HEK293T (cell line): Measurements from ENCODE around the gene FKBP5.

ENCODE experiments used
- CTCF ChIA-PET: fragments of 350-600 bp; formaldehyde crosslinking; extraction: SDS; loops from one replicate; lab custom pipeline; 2021; ENCODE audit warnings: antibody characterized with exemption, inconsistent platforms; lab: Yijun Ruan, JAX
- POLR2A ChIA-PET: fragments of 350-600 bp; formaldehyde crosslinking; extraction: SDS; loops from one replicate; lab custom pipeline; 2020; ENCODE audit warnings: antibody characterized with exemption, inconsistent platforms; lab: Yijun Ruan, JAX
- DNase-seq: peaks from one replicate; pipeline ENCODE4 v3.0.0; 2012; ENCODE audit warnings: mixed read lengths; ENCODE audit errors: extremely low spot score
- ARNT ChIP-seq: fragments of 450-650 bp; IDR thresholded peaks from 2 replicates; pipeline ENCODE4 v1.6.1; 2017; ENCODE audit warnings: mild to moderate bottlenecking
- BHLHE40 ChIP-seq: fragments of 450-650 bp; IDR thresholded peaks from 2 replicates; pipeline ENCODE4 v1.6.1; 2016; ENCODE audit warnings: mild to moderate bottlenecking, moderate library complexity, borderline replicate concordance
- CTBP1 ChIP-seq: fragments of 450-650 bp; IDR thresholded peaks from 2 replicates; pipeline ENCODE4 v1.6.1; 2016; ENCODE audit warnings: borderline replicate concordance
- ELF4 ChIP-seq: fragments of 450-650 bp; IDR thresholded peaks from 2 replicates; pipeline ENCODE4 v1.6.1; 2017; ENCODE audit warnings: antibody characterized with exemption
- FOXA1 ChIP-seq: fragments of 450-650 bp; IDR thresholded peaks from 2 replicates; pipeline ENCODE4 v1.6.1; 2016; ENCODE audit warnings: mild to moderate bottlenecking
- FOXK2 ChIP-seq: fragments of 450-650 bp; IDR thresholded peaks from 2 replicates; pipeline ENCODE4 v1.6.1; 2016; ENCODE audit warnings: mild to moderate bottlenecking
- FOXM1 ChIP-seq: fragments of 450-650 bp; IDR thresholded peaks from 2 replicates; pipeline ENCODE4 v1.6.1; 2017; ENCODE audit warnings: mild to moderate bottlenecking, borderline replicate concordance
- HDGF ChIP-seq: fragments of 450-650 bp; IDR thresholded peaks from 2 replicates; pipeline ENCODE4 v1.6.1; 2017; ENCODE audit warnings: antibody characterized with exemption, borderline replicate concordance
- L3MBTL2 ChIP-seq: fragments of 450-650 bp; conservative IDR thresholded peaks from 2 replicates; pipeline ENCODE4 v1.6.1; 2016; ENCODE audit warnings: mild to moderate bottlenecking
- LEF1 ChIP-seq: fragments of 450-650 bp; IDR thresholded peaks from 2 replicates; pipeline ENCODE4 v1.6.1; 2017; ENCODE audit warnings: mild to moderate bottlenecking, borderline replicate concordance
- NFRKB ChIP-seq: fragments of 450-650 bp; IDR thresholded peaks from 2 replicates; pipeline ENCODE4 v1.6.1; 2016; ENCODE audit warnings: mild to moderate bottlenecking, moderate library complexity
- SP1 ChIP-seq: fragments of 450-650 bp; IDR thresholded peaks from 2 replicates; pipeline ENCODE4 v1.6.1; 2017
- SUZ12 ChIP-seq: fragments of 450-650 bp; IDR thresholded peaks from 2 replicates; pipeline ENCODE4 v1.6.1; 2016; ENCODE audit warnings: mild to moderate bottlenecking
- TARDBP ChIP-seq: fragments of 450-650 bp; IDR thresholded peaks from 2 replicates; pipeline ENCODE4 v1.6.1; 2016
- ZNF384 ChIP-seq: fragments of 450-650 bp; IDR thresholded peaks from 2 replicates; pipeline ENCODE4 v1.6.1; 2016
- TF ChIP-seq, protein P1 (sequence below): fragments of 450-650 bp; IDR thresholded peaks from 2 replicates; pipeline ENCODE4 v1.6.1; 2016

The FKBP5 gene

DNA sequence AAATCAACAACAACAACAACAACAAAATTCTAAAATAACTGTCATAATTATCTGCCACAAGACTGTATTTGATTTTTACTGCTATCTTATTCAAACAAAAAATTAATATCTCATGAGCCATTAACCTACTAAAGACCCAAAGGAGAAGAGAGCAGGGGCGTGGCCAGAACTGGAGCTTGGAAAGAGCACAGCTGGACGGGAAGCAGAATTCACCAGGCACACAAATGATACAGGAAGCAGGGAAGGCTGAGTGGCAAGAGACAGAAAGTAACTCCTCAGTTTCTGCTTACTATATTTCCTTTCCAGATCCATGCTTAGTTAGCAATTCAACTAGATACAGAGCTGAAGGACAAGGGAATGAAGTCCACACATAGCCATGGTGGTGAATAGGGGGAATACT is 54.4 kb downstream of the FKBP5 start:
- TF ChIP-seq FOXA1, result no peak
- TF ChIP-seq L3MBTL2, result no peak
- TF ChIP-seq CTBP1, result no peak
- no peak for TF ChIP-seq SP1
- TF ChIP-seq BHLHE40, result no peak
- TF ChIP-seq ELF4, result no peak
- no peak for TF ChIP-seq HDGF
- TF ChIP-seq SUZ12, result no peak
- TF ChIP-seq ARNT, result no peak
- no peak for TF ChIP-seq FOXK2
- no peak for TF ChIP-seq FOXM1
- TF ChIP-seq LEF1, result no peak
- TF ChIP-seq ZNF384, result no peak
- no peak for TF ChIP-seq NFRKB
- no peak for TF ChIP-seq TARDBP
- TF ChIP-seq, protein P1, sequence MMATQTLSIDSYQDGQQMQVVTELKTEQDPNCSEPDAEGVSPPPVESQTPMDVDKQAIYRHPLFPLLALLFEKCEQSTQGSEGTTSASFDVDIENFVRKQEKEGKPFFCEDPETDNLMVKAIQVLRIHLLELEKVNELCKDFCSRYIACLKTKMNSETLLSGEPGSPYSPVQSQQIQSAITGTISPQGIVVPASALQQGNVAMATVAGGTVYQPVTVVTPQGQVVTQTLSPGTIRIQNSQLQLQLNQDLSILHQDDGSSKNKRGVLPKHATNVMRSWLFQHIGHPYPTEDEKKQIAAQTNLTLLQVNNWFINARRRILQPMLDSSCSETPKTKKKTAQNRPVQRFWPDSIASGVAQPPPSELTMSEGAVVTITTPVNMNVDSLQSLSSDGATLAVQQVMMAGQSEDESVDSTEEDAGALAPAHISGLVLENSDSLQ, result no peak
- ChIA-PET CTCF (no interaction called here), POLR2A (no interaction called here)
- DNase-seq, result no peak

GRCh38 chr6:35633579-35634089 is 55.1 kb downstream of the FKBP5 start:
- POLR2A ChIA-PET, result no interaction called here
- TF ChIP-seq ARNT, result no peak
- TF ChIP-seq HDGF, result no peak
- CTCF ChIA-PET, result interaction anchor here (0.6 kb wide), 1 partner anchor 115 kb away, joined by 3 read pairs; no protein-coding TSS in a partner anchor
- DNase-seq, result no peak

- ChIA-PET POLR2A (no interaction called here), CTCF (no interaction called here)
- TF ChIP-seq BHLHE40, result no peak
- no peak for TF ChIP-seq L3MBTL2
- TF ChIP-seq NFRKB, result no peak
- TF ChIP-seq ZNF384, result no peak
- no peak for TF ChIP-seq ELF4
- TF ChIP-seq, protein P1, result no peak
- no peak for TF ChIP-seq SUZ12
- no peak for TF ChIP-seq SP1
- TF ChIP-seq FOXA1, result no peak
- TF ChIP-seq FOXK2, result no peak
- no peak for TF ChIP-seq LEF1
- TF ChIP-seq TARDBP, result no peak
- TF ChIP-seq FOXM1, result no peak
- TF ChIP-seq CTBP1, result no peak
- no peak for DNase-seq
Measured at GRCh38 chr6:35629876-35630378, 58.8 kb downstream of the FKBP5 start.

DNA sequence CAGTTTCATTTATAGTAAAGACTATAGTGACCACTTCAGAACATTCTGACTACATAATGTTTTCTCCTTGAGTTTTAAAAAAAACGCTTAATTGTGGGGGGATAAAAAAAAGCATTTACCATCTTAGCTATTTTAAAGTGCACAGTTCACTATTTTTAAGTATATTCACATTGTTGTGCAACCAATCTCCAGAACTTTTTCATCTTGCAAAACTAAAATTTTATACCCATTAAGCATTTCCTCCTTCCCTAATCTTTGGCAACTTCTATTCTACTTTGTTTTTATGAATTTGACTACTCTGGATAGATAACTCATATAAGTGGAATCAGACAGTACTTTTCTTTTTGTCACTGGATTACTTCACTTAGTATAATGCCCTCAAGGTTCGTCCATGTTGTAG is 62.3 kb downstream of the FKBP5 start:
- no peak for DNase-seq
- ChIA-PET POLR2A (no interaction called here), CTCF (no interaction called here)
- TF ChIP-seq TARDBP, result no peak
- no peak for TF ChIP-seq HDGF
- no peak for TF ChIP-seq LEF1
- no peak for TF ChIP-seq BHLHE40
- no peak for TF ChIP-seq FOXM1
- TF ChIP-seq SP1, result no peak
- TF ChIP-seq ELF4, result no peak
- no peak for TF ChIP-seq ARNT
- no peak for TF ChIP-seq CTBP1
- TF ChIP-seq, protein P1, result no peak
- no peak for TF ChIP-seq L3MBTL2
- TF ChIP-seq ZNF384, result no peak
- no peak for TF ChIP-seq FOXA1
- TF ChIP-seq SUZ12, result no peak
- TF ChIP-seq NFRKB, result no peak
- TF ChIP-seq FOXK2, result no peak

- no peak for TF ChIP-seq ELF4
- no peak for TF ChIP-seq ZNF384
- TF ChIP-seq SUZ12, result no peak
- no peak for TF ChIP-seq FOXK2
- TF ChIP-seq ARNT, result no peak
- TF ChIP-seq TARDBP, result no peak
- TF ChIP-seq LEF1, result no peak
- no peak for TF ChIP-seq L3MBTL2
- TF ChIP-seq FOXM1, result no peak
- no peak for TF ChIP-seq NFRKB
- TF ChIP-seq BHLHE40, result no peak
- no peak for TF ChIP-seq SP1
- no peak for TF ChIP-seq FOXA1
- no peak for TF ChIP-seq CTBP1
- TF ChIP-seq, protein P1, result no peak
- no peak for TF ChIP-seq HDGF
- POLR2A ChIA-PET, result no interaction called here
- DNase-seq, result no peak
- CTCF ChIA-PET, result interaction anchor here (0.6 to 1.2 kb wide), 5 partner anchors 24 to 408 kb away, joined by 3 to 4 read pairs (median 4); partner anchors contain the start of gene ARMC12
Measured at GRCh38 chr6:35624341-35625070, 64.2 kb downstream of the FKBP5 start.
